WTC11 (cell line): ENCODE measurements around the gene PDLIM7. TPM values are rescaled to one million over a fixed set of nuclear protein-coding genes. Genes with fewer than 3 reads are reported as not detected.

Source experiments
- ARID4B ChIP-seq: sonication (generic); formaldehyde crosslinking; IDR thresholded peaks from 2 replicates; pipeline ENCODE4 v1.8.0; 2023; ENCODE audit warnings: missing genetic modification reagents, mild to moderate bottlenecking, borderline replicate concordance
- EMX1 ChIP-seq: fragments of 250-450 bp; sonication (Bioruptor Pico); IDR thresholded peaks from 2 replicates; pipeline ENCODE4 v1.8.0; 2021; ENCODE audit warnings: mild to moderate bottlenecking
- GRHL2 ChIP-seq: fragments of 250-450 bp; sonication (Bioruptor Pico); IDR thresholded peaks from 2 replicates; pipeline ENCODE4 v1.8.0; 2022; ENCODE audit warnings: mild to moderate bottlenecking, moderate library complexity; ENCODE audit not compliant: insufficient replicate concordance, severe bottlenecking
- GTF2I ChIP-seq: fragments of 250-450 bp; sonication (Bioruptor Pico); conservative IDR thresholded peaks from 2 replicates; pipeline ENCODE4 v1.4.0; 2021; ENCODE audit warnings: mild to moderate bottlenecking
- JAZF1 ChIP-seq: fragments of 250-450 bp; sonication (Bioruptor Pico); IDR thresholded peaks from 2 replicates; pipeline ENCODE4 v1.9.0; 2021; ENCODE audit warnings: moderate library complexity, mild to moderate bottlenecking, inconsistent platforms
- MXD4 ChIP-seq: fragments of 250-450 bp; sonication (Bioruptor Pico); IDR thresholded peaks from 2 replicates; pipeline ENCODE4 v1.8.0; 2021; ENCODE audit warnings: mild to moderate bottlenecking, moderate library complexity, borderline replicate concordance
- NR1H2 ChIP-seq: sonication (generic); formaldehyde crosslinking; IDR thresholded peaks from 2 replicates; pipeline ENCODE4 v1.9.0; 2021; ENCODE audit warnings: mild to moderate bottlenecking, moderate library complexity, missing genetic modification reagents
- NR3C1 ChIP-seq: sonication (generic); formaldehyde crosslinking; conservative IDR thresholded peaks from 2 replicates; pipeline ENCODE4 v1.8.1; 2023; ENCODE audit warnings: low read depth, mild to moderate bottlenecking, missing genetic modification reagents
- SOX15 ChIP-seq: fragments of 250-450 bp; sonication (Bioruptor Pico); IDR thresholded peaks from 2 replicates; pipeline ENCODE4 v1.9.0; 2021; ENCODE audit warnings: mild to moderate bottlenecking
- SP1 ChIP-seq: sonication (generic); formaldehyde crosslinking; conservative IDR thresholded peaks from 2 replicates; pipeline ENCODE4 v1.8.1; 2022; ENCODE audit warnings: missing genetic modification reagents
- USF1 ChIP-seq: sonication (generic); formaldehyde crosslinking; IDR thresholded peaks from 2 replicates; pipeline ENCODE4 v1.8.0; 2022; ENCODE audit warnings: mild to moderate bottlenecking, missing genetic modification reagents
- ZNF121 ChIP-seq: sonication (generic); formaldehyde crosslinking; IDR thresholded peaks from 2 replicates; pipeline ENCODE4 v1.8.0; 2023; ENCODE audit warnings: missing genetic modification reagents
- total RNA-seq: library from RNA; stranded (reverse); gene quantifications from 3 replicates; pipeline ENCODE4 v1.2.3, GENCODE V29; 2021

PDLIM7 gene
- total RNA-seq, 1 experiment from 2014 or later = 142 TPM

GRCh38 chr5:177433658-177434217 is 63.7 kb downstream of the PDLIM7 start (continued):
- no peak for TF ChIP-seq USF1
- no peak for TF ChIP-seq JAZF1 (CRISPR knock-in tag)
- TF ChIP-seq ZNF121 (CRISPR knock-in tag) = no peak
- no peak for TF ChIP-seq MXD4 (CRISPR knock-in tag)
- TF ChIP-seq GTF2I (CRISPR knock-in tag) = no peak
- no peak for TF ChIP-seq SP1 (CRISPR knock-in tag)
- no peak for TF ChIP-seq ARID4B (CRISPR knock-in tag)
- no peak for TF ChIP-seq NR1H2 (CRISPR knock-in tag)
- no peak for TF ChIP-seq EMX1 (CRISPR knock-in tag)
- no peak for TF ChIP-seq GRHL2 (CRISPR knock-in tag)
- TF ChIP-seq SOX15 (CRISPR knock-in tag) = no peak
- no peak for TF ChIP-seq NR3C1 (CRISPR knock-in tag)

Other genes with a start within 250 kb of the PDLIM7 start
- gene RAB24, start 193.9 kb downstream of the PDLIM7 start, total RNA-seq = 37.0 to 40.2 TPM (median 38.0 TPM) in 3 replicates
- 235 to 273 TPM (median 245 TPM) in 3 replicates for gene PRELID1, start 193.8 kb downstream of the PDLIM7 start, total RNA-seq
- 16.9 to 25.7 TPM (median 18.8 TPM) in 3 replicates for gene MXD3, start 185.7 kb downstream of the PDLIM7 start, total RNA-seq
- gene LMAN2, start 145.9 kb downstream of the PDLIM7 start, total RNA-seq = 141 to 162 TPM (median 147 TPM) in 3 replicates
- gene RGS14, start 139.7 kb downstream of the PDLIM7 start, total RNA-seq = 60.4 to 74.6 TPM (median 64.6 TPM) in 3 replicates
- not detected in 3 replicates for gene SLC34A1, start 113.2 kb downstream of the PDLIM7 start, total RNA-seq
- 0.48 TPM in 1 of 3 replicates, not detected in the others for gene PFN3, start 96.9 kb downstream of the PDLIM7 start, total RNA-seq
- gene F12, start 88.0 kb downstream of the PDLIM7 start, total RNA-seq = 10.0 to 12.8 TPM (median 12.1 TPM) in 3 replicates
- 60.7 to 69.2 TPM (median 61.7 TPM) in 3 replicates for gene GRK6, start 70.9 kb downstream of the PDLIM7 start, total RNA-seq
- 13.1 to 14.7 TPM (median 14.6 TPM) in 3 replicates for gene PRR7, start 50.8 kb downstream of the PDLIM7 start, total RNA-seq
- gene DBN1, start 24.0 kb downstream of the PDLIM7 start, total RNA-seq = 267 to 288 TPM (median 269 TPM) in 3 replicates
- gene DOK3, start 12.2 kb upstream of the PDLIM7 start, total RNA-seq = 9.0 to 9.9 TPM (median 9.0 TPM) in 3 replicates
- 136 to 156 TPM (median 137 TPM) in 3 replicates for gene DDX41, start 19.4 kb upstream of the PDLIM7 start, total RNA-seq
- 95.1 to 101 TPM (median 95.6 TPM) in 3 replicates for gene FAM193B, start 57.0 kb upstream of the PDLIM7 start, total RNA-seq
- gene TMED9, start 94.6 kb upstream of the PDLIM7 start, total RNA-seq = 164 to 172 TPM (median 170 TPM) in 3 replicates
- gene B4GALT7, start 102.5 kb upstream of the PDLIM7 start, total RNA-seq = 20.3 to 22.5 TPM (median 21.7 TPM) in 3 replicates